GM12892 (cell line): ENCODE data around the gene DNTT.

ENCODE experiments used
- POLR2A ChIP-seq: IDR thresholded peaks from 2 replicates; pipeline ENCODE4 v1.6.1; 2011; ENCODE audit warnings: low read depth, low read length, control low read depth
- POLR2AphosphoS5 ChIP-seq: IDR thresholded peaks from 2 replicates; pipeline ENCODE4 v1.6.1; 2011; ENCODE audit warnings: low read depth, low read length, control low read depth
- TAF1 ChIP-seq: IDR thresholded peaks from 2 replicates; pipeline ENCODE4 v1.6.1; 2011; ENCODE audit warnings: low read depth, mild to moderate bottlenecking, control low read depth, low read length, borderline replicate concordance

DNA sequence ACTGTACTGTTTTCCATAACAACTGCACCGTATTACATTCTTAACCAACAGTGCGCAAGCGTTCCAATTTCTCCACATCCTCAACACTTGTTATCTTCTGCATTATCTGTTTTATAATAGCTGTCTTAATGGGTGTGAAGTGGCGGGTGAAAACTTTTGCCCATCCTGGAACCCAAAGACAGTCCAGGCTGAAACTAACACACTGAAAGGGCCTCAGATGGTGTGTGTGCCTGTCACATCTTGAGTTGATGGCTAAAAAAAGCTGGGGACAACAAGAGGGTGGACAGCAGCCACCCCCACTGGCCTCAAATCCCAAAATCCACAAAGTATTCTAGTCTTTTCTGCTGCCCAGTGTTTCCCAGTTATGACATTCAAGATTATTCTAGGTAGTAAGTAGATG, 35.1 kb downstream of the DNTT start:
- no peak for TF ChIP-seq POLR2AphosphoS5
- TF ChIP-seq POLR2A: no peak
- no peak for TF ChIP-seq TAF1
